ENCODE results near the gene CD248.

- TF ChIP-seq RAD21 (conservative IDR thresholded peaks at IDR 0.05 in 1 of 2, IDR thresholded peaks at IDR 0.05 in 1 of 2) (no peak), HMGXB4 (CRISPR knock-in tag; IDR thresholded peaks at IDR 0.05; ENCODE audit: borderline replicate concordance) (no peak), CTCF (IDR thresholded peaks at IDR 0.05) (no peak), FOSB (CRISPR knock-in tag; IDR thresholded peaks at IDR 0.05) (no peak), TP53 (CRISPR knock-in tag; IDR thresholded peaks at IDR 0.05) (no peak), CBX2 (IDR thresholded peaks at IDR 0.05; ENCODE audit: borderline replicate concordance, low read depth) (no peak), HDAC2 (IDR thresholded peaks at IDR 0.05) (no peak), ZC3H11A (IDR thresholded peaks at IDR 0.05) (no peak), CHD2 (IDR thresholded peaks at IDR 0.05; ENCODE audit: low read length, partially characterized antibody) (no peak), BHLHE40 (IDR thresholded peaks at IDR 0.05; ENCODE audit: low read depth, low read length) (no peak), CHD4 (IDR thresholded peaks at IDR 0.05; ENCODE audit: borderline replicate concordance) (no peak), POLR2A (IDR thresholded peaks at IDR 0.05; ENCODE audit: low read length) (no peak)
Observed at GRCh38 chr11:66341502-66342126, 24.8 kb upstream of the CD248 start.
